ENCODE results near the gene FIP1L1.

Gene FIP1L1

GRCh38 chr4:53508446-53508845 is 131.0 kb downstream of the FIP1L1 start:
- Histone ChIP-seq H4K20me1 (ENCODE audit: insufficient read depth, low read length) (no peaks in the 10 kb centered on the region), H3K9me3 (ENCODE audit: insufficient read depth, low read length, severe bottlenecking) (no peaks in the 10 kb centered on the region), H3K36me3 (ENCODE audit: insufficient read depth, low read length) (no peaks in the 10 kb centered on the region), H3K9ac (ENCODE audit: low read depth, low read length) (no peak overlapping the region), H3K79me2 (ENCODE audit: insufficient read depth, low read length) (no peaks in the 10 kb centered on the region), H3K4me1 (ENCODE audit: insufficient read depth, low read length) (no peaks in the 10 kb centered on the region), H3K4me3 (ENCODE audit: low read depth in 1 of 2, low read length in 2 of 2) (no peak overlapping the region), H3K27me3 (ENCODE audit: insufficient read depth, low read length, poor library complexity) (no peaks in the 10 kb centered on the region), H3K27ac (ENCODE audit: low read length) (no peak overlapping the region), H3K4me2 (ENCODE audit: insufficient read depth, low read length) (no peak overlapping the region), H2AFZ (ENCODE audit: low read depth, low read length) (no peak overlapping the region)
- DNase-seq, result no peak
- TF ChIP-seq EZH2 (IDR thresholded peaks at IDR 0.05; ENCODE audit: borderline replicate concordance, low read depth, low read length, severe bottlenecking), result no peak
- TF ChIP-seq, protein P1, sequence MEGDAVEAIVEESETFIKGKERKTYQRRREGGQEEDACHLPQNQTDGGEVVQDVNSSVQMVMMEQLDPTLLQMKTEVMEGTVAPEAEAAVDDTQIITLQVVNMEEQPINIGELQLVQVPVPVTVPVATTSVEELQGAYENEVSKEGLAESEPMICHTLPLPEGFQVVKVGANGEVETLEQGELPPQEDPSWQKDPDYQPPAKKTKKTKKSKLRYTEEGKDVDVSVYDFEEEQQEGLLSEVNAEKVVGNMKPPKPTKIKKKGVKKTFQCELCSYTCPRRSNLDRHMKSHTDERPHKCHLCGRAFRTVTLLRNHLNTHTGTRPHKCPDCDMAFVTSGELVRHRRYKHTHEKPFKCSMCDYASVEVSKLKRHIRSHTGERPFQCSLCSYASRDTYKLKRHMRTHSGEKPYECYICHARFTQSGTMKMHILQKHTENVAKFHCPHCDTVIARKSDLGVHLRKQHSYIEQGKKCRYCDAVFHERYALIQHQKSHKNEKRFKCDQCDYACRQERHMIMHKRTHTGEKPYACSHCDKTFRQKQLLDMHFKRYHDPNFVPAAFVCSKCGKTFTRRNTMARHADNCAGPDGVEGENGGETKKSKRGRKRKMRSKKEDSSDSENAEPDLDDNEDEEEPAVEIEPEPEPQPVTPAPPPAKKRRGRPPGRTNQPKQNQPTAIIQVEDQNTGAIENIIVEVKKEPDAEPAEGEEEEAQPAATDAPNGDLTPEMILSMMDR (IDR thresholded peaks at IDR 0.05; ENCODE audit: borderline replicate concordance, extremely low read depth, low read length, poor library complexity, severe bottlenecking), result no peak
- ATAC-seq (ENCODE audit: insufficient read depth, low read depth), result no peak

GRCh38 chr4:53510321-53510720 is 132.9 kb downstream of the FIP1L1 start:
- H3K36me3 ChIP-seq (ENCODE audit: insufficient read depth, low read length), result no peaks in the 10 kb centered on the region
- H3K9me3 ChIP-seq (ENCODE audit: insufficient read depth, low read length, severe bottlenecking), result no peaks in the 10 kb centered on the region
- H4K20me1 ChIP-seq (ENCODE audit: insufficient read depth, low read length), result no peaks in the 10 kb centered on the region
- no peak overlapping the region for H2AFZ ChIP-seq (ENCODE audit: low read depth, low read length)
- TF ChIP-seq EZH2 (IDR thresholded peaks at IDR 0.05; ENCODE audit: borderline replicate concordance, low read depth, low read length, severe bottlenecking), result no peak
- TF ChIP-seq, protein P1 (IDR thresholded peaks at IDR 0.05; ENCODE audit: borderline replicate concordance, extremely low read depth, low read length, poor library complexity, severe bottlenecking), result no peak
- H3K4me3 ChIP-seq (ENCODE audit: low read depth in 1 of 2, low read length in 2 of 2), result no peak overlapping the region
- no peaks in the 10 kb centered on the region for H3K4me1 ChIP-seq (ENCODE audit: insufficient read depth, low read length)
- H3K79me2 ChIP-seq (ENCODE audit: insufficient read depth, low read length), result no peaks in the 10 kb centered on the region
- H3K9ac ChIP-seq (ENCODE audit: low read depth, low read length), result no peak overlapping the region
- DNase-seq (no peak), ATAC-seq (ENCODE audit: insufficient read depth, low read depth) (no peak)
- no peak overlapping the region for H3K4me2 ChIP-seq (ENCODE audit: insufficient read depth, low read length)
- H3K27me3 ChIP-seq (ENCODE audit: insufficient read depth, low read length, poor library complexity), result no peaks in the 10 kb centered on the region
- H3K27ac ChIP-seq (ENCODE audit: low read length), result no peak overlapping the region

Measured in DND-41 (cell line).